HL-60/S4 treated with phorbol 12-myristate 13-acetate at 8.2 ng/mL for 4 days and 3 days (cell line): ENCODE results near the gene AGAP1.

Source experiments
- in situ Hi-C: fragments of 300-500 bp; cut with MboI; formaldehyde crosslinking; loops from 2 replicates; pipeline ENCODE4 v1.15.0; 2022; ENCODE audit warnings: low sequenced_read_pairs

AGAP1 gene

DNA sequence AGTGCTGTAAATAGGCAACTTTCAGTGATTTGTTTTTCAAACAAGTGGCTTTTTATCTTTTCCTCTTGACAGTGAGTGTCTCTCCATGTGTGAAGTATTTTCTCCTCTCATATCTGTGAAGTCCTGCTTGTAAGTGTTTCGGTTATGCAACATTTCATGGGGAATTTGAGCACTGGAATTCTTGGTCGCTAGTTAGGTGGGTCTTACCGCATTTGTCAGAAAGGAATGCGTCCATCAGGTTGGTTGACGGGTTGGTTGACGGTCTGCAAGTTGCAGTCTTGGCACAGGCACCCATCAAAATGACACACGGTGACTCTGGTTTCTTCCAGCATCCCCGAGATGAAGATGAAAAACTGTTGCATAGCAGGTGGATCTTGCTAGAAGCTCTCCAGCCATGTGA, 109.8 kb downstream of the AGAP1 start:
- in situ Hi-C loops: no loop called here

DNA sequence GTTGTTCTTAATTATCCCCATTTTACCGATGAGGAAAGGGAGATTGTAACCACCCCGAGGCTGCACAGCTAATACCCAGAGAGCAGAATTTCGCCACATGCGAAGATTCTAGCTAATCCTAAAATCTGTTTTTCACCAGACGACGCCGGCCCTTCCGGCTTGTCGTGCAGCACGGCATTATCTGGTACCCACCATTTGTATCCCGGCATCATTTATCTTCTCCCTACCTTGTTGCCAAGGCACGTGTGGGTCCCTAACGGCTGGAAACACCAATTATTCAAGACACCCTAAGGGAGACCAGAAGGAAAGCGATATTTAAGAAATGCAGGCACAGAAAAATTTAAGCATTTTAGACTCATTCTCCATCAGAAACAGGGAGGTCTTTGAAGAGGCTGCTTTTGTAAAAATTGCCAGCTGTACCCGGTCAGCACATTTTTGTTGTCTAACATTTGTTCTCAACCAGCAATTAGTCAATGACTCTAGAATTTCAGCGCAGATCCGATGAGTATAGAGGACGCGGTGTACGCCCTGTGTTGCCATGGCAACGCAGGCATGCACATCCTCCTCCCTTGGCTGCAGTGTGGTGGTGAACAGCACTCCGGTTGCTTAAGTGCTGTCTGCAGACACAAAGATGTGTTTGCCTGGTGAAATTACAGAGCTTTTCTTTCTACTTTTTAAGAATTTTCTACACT, 111.6 kb downstream of the AGAP1 start:
- in situ Hi-C loops: no loop called here

DNA sequence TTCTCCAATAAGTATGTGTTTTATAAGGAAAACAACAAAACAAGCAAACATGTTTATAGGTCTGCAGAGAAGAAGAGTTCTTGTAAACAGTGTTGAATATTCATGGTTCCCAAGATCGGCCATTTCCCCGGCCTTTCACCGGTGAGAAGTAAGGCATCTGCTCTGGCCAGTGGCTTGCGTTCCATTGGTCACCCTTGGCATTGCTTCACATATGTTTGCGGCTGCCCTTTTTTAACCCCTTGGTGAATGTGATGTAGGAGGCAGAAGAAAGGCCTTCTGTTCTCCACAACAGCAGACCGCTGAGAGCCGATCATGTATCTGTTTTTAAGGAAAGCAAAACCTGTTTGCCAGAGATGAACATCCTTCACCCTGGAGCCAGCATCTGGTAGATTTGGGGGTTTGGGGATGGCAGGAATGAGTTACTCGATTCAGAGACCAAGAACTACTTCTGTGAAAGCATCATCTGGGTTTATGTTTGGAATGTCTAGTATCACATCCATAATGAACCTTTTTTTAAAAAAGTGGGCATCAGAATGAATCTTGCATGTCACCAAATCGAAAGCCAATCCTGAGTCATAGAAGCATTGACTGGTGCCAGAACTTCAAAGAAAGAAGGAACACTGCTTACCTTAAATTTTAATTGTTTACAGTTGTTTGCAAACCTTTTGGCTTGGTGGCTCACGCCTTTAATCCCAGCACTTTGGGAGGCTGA, 112.3 kb downstream of the AGAP1 start:
- in situ Hi-C loops: no loop called here

DNA sequence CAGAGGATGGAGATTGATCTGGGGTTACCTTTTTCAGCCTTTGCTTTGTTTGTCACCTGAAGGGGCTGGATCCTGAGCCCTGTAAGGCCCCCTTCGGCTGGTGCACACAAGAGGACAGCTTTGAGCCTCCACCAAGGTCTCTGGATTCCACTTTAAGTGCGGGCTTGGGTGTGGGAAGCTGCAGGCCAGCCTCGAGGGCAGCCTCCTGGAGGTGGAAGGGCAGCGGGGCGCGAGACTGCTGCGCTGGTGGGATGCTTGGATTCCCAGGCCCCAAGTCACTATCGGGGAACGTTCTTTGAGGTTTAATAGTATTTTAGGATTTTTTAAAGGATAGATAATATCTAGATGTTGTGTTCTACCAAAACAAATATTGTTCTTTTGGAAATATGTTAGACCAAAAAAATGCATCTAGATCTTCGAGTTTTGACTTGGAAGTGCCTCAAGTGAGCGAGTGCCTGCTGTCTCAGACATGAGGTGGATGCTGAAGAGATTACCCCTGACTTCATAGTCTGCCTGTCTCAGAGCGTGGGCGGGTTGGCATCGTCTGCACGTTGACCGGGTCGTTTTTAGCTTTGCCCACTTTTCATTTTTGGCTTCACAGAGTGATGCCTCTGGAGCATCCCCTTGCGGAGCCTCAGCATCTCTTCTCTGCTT, 113.8 kb downstream of the AGAP1 start:
- in situ Hi-C loops: no loop called here

DNA sequence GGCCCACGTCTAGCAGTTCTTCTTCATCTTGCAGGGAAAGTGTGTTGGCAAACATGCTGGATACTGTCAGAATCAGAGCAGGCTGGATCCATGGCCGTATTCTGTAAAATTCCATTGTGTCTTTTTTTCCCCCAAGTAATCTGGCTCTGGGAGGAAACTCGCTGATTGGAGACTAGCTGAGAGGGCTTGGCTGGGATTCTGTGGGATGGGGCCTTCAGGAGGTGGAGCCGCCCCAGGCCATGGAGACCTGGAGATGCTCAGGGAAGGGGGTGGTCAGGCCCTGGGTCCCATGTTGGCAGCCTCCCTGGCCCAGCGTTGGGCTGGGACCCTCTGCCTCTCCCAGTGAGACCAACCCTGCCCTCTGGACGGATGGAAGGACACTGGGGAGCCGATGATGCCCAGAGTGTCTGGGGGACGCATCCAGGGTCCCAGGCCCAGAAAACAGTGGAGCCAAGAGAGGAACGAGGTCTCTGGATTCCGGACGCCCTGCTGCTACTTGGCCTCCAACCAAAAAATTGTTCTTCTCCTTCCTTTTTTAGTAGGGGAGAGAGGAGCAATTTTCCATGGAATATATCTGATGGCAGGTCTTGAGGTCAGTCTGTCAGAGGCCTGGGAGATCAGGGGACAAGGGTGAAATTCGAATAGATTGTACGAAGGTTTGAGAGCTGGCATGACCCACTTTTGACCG, 114.5 kb downstream of the AGAP1 start:
- in situ Hi-C loops: no loop called here

DNA sequence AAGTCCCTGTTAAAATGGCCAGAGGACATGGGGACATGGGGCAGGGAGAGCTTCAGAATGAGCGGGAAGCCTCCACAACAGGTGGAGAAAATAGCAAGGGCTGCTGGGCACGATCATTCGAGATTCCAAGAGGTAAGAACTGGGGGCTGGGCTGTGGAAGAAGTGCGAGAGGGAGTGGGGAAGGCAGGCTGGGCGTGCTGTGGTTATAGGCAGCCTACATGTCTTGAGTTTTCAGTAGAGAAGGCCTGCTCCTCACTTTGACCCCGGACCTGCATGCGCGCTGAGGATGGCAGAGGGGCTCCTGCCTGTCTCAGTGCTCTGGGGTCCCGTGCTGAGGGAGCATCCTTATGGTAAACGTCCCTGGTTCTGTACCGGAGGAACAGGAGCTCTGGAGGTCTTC, 115.5 kb downstream of the AGAP1 start:
- in situ Hi-C loops: no loop called here

DNA sequence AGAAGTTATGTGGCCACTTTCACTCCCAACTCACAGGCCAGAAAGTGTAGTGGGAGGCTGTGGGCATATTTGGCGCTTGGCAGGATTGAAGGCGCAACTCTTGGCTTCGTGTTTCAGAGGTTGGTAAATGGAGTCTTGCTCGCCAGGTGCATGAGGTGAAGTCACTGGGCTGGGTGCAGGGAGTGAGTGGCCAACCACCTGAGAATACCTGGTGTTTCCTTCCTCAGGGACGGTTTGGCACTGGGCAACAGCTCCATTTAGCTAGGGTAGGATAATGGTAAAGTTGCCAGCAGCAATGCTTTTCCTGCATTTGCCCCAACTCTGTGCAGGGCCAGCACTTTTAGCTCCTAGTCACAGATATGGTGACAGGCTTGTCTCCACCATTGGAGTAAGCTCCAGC, 115.9 kb downstream of the AGAP1 start:
- in situ Hi-C loops: no loop called here

DNA sequence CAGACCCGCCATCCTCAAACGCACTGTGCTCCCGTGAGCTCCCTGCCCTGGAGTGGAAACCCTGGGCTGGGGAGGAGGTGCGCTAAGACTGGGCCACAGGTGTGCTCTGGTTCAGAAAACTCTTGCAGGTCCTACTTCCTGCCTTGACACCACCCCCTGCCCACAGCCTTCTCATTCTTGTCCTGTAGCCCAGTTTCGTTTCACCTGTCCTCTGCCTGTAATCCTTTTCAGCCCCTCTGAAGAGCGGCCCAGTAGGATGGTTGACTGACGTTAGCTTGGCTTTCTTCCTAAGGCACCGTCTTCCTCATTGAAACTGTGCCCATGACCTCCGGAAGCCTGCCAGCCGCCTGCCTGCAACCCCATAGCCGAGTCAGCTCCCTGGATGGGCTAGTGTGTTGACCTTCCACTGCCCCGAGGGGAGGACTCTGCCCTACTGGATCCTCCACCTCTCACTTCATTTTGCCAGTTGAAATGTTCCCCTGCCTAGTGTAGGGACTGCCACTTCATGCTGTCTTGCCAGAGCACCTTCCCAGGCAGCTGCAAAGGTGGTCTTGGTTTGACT, 116.9 kb downstream of the AGAP1 start:
- in situ Hi-C loops: no loop called here

DNA sequence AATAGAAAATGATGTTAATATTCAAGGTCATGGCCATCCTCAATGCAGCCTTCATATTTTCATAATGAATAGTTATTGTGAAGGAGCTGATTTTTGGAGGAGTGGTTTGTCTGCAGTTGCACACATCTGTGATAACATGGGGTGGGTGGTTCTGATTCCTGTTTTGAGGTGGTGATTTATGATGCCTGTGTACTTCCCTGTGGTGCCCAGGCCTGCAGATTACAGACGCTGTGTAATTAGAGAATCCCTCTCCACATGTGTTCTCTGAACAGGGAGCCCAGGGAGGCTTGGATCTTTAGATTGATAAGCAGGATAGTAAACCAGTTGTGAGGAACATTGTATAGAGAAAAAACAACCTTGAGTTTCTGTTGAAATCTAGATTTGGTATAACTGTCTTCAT, 117.5 kb downstream of the AGAP1 start:
- in situ Hi-C loops: no loop called here

DNA sequence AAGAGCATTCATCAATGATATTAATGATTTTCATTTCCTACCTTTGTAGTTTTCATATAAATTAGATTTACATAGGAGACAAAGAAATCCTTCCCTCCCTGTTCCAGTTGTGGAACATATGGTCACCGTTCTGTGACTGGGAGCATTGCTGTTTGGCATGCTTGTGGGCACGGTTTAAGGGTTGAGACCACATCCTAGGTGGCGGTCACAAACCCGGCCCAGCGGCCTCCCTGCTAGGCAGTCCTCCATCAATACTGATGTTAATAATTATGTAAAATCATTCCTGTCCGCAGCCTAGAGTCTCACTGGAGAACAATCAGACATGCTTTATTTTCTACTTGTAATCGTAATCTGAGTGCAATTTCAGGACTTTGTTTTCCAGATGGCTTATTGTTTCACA, 117.9 kb downstream of the AGAP1 start:
- in situ Hi-C loops: no loop called here

DNA sequence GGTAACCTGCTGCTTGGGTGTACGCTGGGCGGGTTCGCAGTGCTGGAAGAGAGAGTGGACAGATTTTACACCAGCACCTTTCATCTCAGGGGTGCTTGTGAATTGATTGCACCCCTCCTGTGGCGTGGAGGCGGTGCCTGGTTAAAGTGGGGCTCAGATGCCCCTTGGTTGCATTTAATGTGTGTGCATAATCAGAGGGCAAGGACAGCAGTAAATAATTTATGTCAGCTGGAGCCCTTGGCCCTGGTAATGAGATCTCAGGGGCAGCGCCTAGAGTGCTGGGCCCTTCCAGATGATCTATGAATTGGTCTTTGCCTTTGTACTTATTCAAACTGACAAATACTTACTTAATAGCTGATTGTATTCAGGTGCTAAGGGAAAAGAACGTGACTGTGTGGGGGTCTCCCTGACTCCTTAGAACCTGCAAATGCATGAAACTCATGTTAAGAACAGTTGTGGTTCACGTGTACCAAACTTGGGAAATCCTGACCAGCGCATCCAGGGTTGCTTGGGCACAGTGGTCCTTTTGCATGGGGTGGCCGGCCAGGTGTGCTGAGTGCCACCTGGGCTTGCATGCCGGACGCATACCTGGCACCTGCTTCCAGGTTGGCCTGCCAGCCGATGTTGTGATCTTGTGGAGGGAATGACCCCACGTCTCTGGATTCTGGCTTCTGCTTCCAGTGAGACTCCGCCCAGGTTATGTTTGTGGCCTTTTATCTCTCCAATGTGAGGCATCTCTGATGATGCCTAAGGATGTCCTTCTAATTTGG, 118.5 kb downstream of the AGAP1 start:
- in situ Hi-C loops: no loop called here

DNA sequence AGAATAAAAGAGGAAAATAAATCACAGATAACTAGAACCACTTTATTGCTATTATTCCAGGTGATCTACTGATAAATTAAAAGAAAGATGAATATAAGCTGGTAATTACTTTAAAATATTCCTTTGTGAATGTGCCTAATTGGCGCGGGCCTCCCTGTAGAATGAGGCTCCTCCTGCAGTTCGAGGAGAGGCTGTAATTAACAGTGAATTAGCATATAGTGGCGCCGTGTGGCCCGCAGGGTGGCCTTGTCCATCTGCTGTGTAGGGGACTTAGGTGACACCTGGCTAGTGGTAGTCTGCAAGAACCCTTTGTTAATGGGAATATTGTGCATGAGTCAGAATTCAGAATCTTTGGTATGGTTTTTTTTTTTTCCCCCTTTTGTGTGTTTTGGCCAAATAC, 119.8 kb downstream of the AGAP1 start:
- in situ Hi-C loops: no loop called here

DNA sequence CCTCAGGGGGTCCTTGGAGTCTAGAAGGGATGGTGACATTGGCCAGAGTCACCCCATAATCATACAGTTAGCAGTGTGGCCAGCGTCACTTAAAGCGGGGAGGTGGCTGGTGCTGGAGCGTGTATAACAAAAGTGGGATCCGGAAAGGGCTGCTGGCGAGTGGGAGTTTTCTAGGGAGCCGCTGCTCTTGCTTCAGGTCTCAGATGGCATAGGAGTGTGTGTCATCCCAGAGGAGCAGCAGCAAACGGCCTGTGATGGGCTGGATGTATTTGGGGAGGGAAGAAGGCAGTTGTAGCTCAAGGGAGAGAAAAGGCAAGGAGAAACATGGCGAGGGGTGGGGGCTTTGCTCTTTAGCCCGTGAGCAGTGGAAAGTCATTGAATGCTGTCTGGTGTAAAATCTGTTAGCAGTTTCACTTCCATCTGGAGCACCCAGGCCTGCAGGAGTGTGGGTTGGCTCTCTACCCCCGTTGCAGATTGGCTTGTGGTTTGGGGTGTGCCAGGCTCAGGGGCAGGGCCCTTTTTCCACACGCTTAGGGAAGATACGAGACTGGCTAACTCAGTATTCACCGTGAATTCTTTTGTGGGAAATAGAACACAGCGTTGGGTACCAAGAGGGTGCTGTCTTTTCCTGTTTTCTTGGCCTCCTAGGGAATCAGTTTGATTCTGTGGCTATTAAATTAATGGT, 120.5 kb downstream of the AGAP1 start:
- in situ Hi-C loops: no loop called here

DNA sequence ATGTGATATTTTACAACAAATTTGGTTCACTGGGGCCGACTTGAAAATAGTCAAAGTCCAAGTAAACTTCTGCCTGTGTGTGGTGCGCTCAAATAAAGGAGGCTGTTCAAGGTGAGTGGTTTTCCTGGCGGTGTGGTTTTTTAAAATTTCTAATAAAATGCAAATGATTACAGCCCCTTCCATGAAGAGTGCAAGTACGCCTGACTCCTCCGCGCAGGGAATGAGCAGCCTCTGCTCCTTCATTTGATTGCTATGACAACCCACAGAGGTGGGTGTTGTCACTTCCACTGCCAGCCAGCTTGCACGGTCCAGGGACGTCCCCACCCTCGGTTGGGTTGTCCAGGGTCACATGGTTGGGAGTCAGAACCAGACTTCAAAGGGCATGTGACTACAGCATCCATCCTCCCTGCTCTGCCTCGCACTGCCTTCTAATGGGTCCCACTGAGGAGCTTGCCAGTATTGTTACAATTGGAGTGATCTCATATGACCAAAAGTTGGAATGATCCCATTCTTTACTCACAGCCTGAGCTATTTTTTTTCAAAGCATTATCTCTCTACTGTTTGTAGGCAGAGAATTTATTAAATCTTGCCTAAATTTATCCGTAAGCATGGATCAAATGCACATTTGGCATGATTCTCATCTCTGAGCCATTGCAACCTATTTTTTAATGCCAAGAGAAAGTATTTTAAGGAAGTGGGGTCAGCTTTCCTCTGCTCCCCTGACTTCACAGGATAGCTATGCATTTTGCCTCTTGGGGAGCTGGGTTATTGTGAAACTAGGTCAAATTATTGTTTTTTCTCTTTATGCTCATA, 121.3 kb downstream of the AGAP1 start:
- in situ Hi-C loops: no loop called here

DNA sequence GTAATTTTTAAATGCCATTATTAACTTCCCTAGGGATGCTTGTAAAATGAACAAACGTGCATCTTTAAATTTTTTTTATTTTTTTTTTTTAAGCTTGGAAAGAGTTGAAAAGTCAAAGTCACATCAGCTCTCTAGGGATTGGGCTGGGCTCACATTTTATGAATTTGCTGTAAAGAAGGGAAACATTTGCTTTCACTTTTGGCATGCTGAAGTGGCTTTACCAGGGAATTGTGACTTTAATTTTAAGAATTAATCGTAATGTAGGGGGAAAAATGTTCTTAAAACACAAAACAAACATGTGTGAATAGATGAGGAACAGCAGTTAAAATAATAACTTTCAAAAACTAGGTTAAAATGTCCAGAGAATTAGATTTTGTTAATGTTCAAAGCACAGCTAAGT, 123.0 kb downstream of the AGAP1 start:
- in situ Hi-C loops: no loop called here

DNA sequence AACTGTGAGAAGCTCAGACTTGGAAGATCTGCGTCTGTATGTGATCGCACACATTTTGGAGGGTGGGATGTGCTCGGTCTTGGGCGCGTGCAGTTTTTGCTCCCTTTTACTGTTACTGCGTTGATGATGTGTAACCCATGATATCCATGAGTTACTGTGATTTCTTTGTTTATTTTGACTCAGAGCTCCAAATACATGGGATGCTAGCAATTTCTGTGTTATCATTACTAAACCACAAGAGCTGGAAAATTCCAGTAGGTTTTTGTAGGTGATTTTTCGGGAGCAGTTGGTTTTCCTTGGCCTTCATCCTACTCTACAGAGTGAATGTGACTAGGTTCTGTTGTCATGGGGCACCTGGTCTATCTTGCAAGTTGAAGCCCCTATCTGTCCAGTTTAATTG, 124.2 kb downstream of the AGAP1 start:
- in situ Hi-C loops: no loop called here

DNA sequence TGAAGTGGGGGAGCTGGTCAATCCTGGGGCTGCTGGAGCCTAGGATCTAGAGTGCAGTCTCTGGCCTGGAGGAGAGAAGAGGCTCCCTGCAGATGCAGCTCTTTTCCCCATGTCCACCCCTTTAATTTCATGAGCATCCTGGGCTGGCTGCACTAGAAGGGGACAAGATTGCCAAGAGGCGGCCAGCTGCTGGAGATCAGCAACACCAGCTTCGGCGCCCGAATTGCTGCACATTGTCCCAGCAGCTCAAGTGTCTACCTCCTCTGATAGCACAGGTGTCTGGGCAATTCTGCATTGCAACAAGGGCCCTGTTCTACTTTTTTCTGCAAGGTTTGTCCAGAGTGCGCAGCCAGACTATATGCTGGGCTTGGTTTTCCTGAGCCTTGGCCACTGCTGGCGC, 125.7 kb downstream of the AGAP1 start:
- in situ Hi-C loops: no loop called here

DNA sequence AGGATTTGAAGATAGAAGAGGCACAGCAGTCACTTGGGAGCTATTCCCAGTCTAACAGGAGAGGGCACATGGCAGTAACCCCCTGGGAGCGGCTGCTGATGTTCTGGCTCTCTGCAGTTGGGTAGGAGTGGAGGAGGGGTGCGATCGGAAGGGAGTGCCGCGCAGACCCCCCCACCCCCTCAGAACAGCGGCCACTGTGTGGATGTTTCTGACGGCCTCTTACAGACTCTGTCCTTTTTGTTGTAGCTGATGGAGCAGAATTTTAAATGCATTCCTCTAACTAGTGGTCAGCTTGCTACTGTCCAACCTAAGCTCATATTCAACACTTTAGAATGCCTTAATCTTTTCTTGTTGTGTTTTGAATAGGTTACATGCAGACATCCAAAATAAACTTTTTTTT, 127.9 kb downstream of the AGAP1 start:
- in situ Hi-C loops: no loop called here

DNA sequence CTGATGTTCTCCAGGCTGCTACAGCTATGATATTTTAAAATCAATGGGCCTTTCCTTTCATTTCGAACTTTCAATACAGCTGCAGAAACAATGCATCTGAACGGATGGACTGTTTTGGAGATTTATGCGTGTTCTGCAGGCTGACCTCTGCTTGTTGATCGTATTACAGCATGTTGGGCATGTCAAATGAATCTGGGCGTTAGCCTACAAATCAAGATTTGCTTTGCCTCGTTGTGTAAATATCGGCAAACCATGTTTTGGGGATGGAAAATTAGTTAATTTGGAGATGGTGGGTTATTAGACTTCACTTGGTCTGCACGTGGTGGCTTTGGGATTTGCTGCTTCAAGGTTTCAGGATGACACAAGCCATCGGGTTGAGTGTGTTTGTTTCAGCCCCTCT, 129.3 kb downstream of the AGAP1 start:
- in situ Hi-C loops: no loop called here
